Measurements from ENCODE around the gene MSX2.

MSX2 gene

GRCh38 chr5:174718880-174719610 is 5.3 kb upstream of the MSX2 start:
- no peak for DNase-seq

- no peak for DNase-seq
Observed at GRCh38 chr5:174719793-174720611, 4.4 kb upstream of the MSX2 start.

DNA sequence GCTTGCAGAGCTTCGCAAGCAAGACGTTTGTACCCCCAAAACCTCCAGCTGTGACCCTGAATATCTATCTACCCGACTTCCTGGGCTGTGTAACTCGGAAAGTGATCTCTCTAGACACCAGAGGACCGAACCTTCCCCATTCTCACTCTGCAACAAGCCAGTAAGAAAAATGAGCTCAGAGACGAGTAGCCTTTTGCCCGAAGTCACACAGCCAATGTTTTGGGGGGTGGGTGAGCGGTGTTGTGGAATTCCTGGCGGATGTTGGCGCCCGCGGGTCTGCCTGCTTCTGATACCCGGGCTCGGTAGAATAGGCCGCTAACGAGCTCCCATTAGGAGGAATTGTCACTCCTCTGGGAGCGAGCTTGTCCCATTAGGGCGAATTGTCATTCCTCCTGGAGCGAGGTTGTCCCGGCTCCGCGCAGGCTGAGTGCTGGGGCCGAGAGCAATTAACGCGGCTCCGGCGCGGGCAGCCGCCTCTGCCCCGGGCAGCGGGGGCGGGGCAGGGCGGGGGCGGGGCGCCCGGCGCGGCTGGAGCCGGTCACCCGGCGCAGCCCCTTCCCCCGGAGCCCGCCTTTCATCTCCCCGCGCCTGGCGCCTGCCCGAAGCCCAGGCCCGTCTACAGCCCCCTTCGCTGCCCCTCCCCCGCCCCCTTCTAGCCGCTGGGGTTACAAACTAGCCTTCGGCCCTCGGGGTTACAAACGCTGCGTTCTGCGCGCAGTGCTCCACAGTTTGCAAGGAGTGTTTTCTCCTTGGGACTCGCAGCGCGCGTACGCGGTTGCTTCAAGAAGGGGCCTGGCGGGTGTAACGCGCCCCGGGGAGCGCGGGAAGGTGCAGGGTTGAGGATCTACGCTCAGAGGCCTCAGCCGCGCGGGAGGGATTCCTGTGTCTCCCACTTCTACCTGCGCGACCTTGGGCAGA is 3.5 kb upstream of the MSX2 start:
- no peak for DNase-seq

GRCh38 chr5:174721530-174722432 is 2.6 kb upstream of the MSX2 start:
- no peak for DNase-seq

GRCh38 chr5:174722500-174722899 is 1.9 kb upstream of the MSX2 start:
- no peak for DNase-seq

DNA sequence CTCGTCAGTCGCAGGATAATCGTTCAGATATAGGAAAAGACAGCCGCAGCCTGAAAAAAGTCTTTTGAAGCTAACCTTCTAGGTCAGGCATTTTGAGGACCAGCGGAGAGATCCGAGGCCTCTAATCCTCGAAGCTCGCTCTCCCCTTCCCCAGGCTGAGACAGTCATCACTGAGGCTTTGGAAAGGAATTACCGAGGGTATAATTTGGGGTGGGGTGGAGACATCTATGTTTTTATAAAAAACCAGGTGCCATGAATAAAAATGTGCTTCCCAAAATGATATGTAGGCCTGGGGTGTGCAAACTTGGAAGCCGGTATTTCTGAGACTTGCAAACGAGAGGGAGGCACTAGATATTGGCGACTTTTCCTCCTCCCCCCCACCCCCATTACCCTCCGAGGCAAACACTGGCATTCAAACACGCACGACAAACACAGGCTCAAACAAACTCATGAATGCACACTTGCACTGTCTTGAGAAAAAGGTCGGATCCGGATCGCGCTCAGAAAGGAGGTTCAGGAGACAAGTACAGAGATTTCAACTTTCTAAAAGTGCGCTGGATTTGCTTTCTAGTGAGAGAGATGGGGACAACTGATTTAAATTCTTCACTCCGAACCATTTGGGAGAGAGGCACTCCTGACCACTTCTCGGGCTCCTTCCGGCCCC is 935 bp upstream of the MSX2 start:
- DNase-seq: no peak

- DNase-seq: no peak
Observed at GRCh38 chr5:174723979-174724483, 351 bp upstream of the MSX2 start.

GRCh38 chr5:174725261-174725990 is 1.0 kb downstream of the MSX2 start:
- DNase-seq: no peak

DNA sequence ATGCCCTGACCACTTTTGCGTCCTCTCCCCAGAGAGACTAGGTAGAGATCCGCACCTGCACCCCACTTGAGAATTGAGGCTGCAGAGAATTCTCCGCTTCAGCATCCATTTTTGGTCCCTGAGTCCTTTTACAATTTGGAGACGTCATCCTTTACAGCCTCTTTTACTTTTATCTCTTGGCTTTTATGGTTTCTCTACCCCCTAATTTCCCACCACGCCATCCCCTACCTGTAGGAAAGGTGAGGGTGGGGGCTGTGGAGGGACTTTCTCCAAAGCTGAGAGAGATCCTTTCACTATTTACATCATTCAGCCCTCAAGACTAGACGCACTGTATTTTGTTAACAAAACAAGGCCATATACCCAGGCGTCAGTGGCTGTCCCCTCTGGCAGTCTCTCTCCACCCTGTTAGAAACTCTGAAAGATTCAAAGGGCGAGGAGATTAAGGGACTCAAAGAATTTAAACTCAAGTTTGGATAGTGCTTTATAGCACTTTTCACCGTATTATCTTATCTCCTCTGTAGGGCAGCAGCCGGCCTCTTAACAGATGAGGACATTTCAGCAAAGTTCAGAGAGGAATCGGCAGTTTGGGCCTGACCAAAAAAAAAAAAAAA is 1.7 kb downstream of the MSX2 start:
- no peak for DNase-seq

DNA sequence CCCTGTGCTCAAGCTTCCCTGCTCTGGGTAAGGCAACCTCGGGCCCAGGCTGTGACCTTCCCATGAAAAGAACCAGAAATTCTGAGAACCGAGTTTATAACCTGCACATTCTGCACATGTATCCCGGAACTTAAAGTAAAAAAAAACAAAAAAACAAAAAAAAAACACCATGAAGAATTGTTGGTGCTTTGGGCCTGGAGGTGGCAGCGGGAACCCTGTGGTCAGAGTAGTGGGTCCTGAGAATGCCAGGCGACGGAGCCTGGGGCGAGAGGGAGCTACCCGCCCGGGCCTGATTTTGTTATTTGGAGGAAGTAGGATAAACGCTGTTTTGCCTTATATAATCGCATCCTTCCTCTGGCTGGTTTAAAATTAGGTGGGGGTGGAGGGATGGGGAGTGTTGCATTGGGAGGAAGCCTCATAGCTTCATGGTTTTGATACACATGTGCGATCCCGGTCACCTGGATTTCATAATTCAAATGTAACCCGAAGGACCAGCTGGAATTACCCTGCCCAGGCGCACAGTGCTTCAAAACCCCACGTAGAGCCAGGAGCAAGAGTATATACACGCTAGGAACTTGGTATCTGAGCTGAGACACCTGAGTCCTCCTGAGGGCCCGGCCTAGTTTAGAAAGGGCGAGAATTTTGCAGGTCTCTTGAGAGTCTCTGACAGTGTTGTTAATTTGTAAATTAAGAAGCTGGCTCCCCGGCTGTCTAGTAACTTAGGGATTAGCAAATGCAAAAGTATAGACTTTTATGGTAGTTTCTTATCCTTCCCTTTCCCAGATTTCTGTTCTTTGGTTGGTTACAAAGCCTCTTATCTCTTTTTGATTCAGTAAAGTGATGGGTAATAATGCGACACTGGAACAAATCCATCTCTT is 2.8 kb downstream of the MSX2 start:
- no peak for DNase-seq

DNA sequence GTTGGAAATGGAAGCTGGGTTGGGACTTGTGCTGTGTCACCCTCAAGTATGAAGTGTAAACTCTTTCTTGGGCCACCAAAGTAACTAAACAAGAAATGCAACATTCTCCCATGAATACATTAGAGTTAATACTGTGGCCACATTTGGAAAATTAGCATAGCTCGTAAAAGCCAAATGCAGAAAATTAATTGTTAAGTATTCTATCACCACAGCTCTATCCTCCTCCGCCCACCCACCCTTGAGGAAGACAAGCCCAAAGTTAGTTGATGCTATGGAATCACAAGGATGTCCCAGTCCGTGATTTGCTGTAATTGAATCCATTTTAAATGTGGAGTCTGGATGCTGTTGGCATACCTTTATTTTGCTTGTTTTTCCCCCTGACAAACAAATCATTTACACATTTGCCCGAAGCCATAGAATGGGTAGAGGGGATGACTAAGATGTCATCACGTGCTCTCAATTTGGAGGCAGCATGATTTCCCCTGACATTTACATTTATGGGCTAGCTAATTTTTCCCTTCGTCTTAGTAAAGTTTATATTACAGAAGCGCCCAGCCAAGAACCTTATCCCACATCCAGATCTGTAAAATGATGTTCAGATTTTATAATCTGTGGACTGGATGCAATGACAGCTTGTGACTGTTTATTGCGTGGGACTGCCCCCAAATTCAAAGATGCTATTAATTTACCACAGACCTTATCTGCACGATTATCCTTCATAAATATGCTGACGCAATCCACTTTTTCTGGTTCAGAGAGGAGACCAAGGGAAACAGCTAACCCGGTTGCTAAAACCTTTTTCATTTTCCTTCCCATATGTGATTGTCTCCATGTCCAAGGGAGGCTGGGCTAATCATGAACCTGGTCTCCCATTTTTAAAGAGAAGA is 3.7 kb downstream of the MSX2 start:
- no peak for DNase-seq

DNA sequence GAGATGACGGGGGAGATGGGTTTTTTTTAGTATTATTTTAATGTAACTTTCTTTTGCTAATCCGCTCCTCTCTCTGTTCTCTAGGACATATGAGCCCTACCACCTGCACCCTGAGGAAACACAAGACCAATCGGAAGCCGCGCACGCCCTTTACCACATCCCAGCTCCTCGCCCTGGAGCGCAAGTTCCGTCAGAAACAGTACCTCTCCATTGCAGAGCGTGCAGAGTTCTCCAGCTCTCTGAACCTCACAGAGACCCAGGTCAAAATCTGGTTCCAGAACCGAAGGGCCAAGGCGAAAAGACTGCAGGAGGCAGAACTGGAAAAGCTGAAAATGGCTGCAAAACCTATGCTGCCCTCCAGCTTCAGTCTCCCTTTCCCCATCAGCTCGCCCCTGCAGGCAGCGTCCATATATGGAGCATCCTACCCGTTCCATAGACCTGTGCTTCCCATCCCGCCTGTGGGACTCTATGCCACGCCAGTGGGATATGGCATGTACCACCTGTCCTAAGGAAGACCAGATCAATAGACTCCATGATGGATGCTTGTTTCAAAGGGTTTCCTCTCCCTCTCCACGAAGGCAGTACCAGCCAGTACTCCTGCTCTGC is 4.8 kb downstream of the MSX2 start:
- no peak for DNase-seq

DNA sequence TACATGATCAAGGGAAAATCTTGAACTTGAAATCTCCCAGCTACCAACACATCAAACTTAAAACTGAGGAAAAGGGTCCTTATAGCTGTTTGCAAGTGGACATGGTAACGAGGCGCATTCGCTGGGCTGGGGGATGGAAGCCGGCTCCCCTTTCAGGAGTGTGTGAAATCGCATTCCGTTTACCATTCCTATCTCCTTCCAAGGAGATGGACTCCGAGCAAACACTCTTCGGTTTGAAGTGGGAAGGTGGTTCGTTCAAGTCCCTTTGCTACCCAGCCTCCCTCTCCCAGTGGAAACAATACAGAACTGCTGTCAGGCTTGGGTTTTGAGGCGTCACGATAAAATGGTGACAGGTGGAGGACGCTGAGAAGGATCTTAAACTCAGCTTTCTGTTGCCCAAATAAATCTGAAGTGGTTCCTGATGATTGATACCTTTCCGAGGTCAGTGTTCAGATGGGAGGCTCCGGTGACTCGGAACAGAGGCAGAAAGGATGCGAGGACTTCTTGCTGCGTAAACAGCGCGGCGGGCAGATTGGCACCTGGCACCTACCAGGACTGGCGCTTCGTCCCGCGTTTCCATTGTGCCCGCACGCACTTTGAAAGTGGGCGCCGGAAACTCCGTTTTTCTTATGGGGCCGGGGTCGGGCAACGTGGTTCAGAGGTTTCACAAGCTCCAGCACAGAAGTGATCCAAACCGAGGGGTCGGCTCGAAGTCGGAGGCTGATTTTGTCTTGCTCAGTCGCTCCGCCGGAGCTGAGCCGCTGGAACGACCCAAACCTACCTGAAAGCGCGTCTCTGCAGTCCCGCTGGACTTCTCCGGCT is 7.0 kb downstream of the MSX2 start:
- no peak for DNase-seq

DNA sequence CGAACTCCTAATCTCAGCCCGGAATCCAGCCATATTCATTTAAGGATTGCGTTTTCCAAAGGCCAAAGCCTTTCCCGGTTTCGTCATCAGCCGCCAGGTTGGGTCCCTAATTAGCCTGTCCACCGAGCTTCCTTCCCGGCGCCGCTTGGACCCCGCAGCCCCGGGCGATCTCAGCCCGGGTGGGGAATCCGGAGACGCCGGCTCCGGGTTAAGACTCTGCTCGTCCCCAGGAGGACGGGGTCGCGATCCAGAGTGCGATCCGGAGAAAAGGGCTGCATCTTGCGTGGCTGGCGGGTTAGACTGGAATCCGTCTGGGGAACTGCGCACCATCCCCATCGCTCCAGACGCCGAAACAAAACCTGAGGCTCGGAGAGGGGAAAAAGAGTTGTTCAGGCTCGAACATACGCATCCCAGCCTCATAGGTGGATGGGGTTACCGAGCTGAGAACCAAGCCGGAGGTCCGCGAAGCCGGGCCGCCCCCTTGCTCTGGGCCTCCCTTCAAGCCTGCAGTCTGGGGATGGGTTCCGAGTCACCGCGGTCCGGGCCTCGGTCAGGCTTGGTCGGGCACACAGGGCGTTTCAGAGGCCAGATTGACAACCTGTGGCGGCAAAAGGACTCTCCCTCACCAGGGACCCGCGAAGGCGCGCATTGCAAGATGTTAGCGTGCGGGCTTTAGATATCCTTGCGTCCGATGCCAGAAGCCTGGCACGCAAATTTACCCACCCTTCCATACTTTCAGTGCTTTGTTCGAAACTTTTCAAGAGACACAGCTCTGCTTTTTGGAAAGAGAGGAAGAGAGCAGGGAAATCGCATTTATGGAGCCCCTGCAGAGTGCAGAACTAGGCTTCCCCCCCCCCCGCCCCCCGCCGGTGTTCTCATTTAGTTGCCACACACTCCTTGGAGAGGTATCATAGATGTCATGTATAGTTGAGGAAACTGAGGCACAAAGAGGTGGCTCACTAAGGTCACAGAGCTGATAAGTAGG is 7.9 kb downstream of the MSX2 start:
- no peak for DNase-seq

GRCh38 chr5:174733091-174733690 is 8.8 kb downstream of the MSX2 start:
- no peak for DNase-seq
